Renal pelvis (tissue), 3 donors: ENCODE measurements around the gene CYP4Z1. TPM values are rescaled to one million over a fixed set of nuclear protein-coding genes. Genes with fewer than 3 reads are reported as not detected.

Source experiments
- polyA plus RNA-seq, 3 donors: library from polyadenylated mRNA; unstranded; fragments of 120-200 nt; gene quantifications; one replicate each; pipeline ENCODE4 v1.2.1, GENCODE V29; 2013; ENCODE audit not compliant: insufficient read length in 3 of 3

Gene CYP4Z1
- polyA plus RNA-seq, 3 donors = 0.30 to 0.43 (median 0.42) TPM

Other genes starting within 250 kb of the CYP4Z1 start
- 10 to 100 TPM; 42.1 to 74.9 (median 58.8) TPM for gene CYP4A11, start 125.8 kb upstream of the CYP4Z1 start, polyA plus RNA-seq
- 10 to 100 TPM in 2 of 3 donors, 1 to 10 TPM in 1; 7.3 to 11.3 (median 10.6) TPM for gene CYP4X1, start 43.6 kb upstream of the CYP4Z1 start, polyA plus RNA-seq
- gene CYP4A22, start 70.2 kb downstream of the CYP4Z1 start, polyA plus RNA-seq = 1 to 10 TPM; 6.0 to 8.2 (median 6.3) TPM
- 10 to 100 TPM; 43.4 to 53.1 (median 52.3) TPM for gene PDZK1IP1, start 122.8 kb downstream of the CYP4Z1 start, polyA plus RNA-seq
- gene TAL1, start 165.0 kb downstream of the CYP4Z1 start, polyA plus RNA-seq = 1 to 10 TPM; 4.5 to 6.1 (median 5.1) TPM
- 10 to 100 TPM in 1 of 3 donors, 1 to 10 TPM in 2; 7.7 to 11.4 (median 9.6) TPM for gene STIL, start 246.9 kb downstream of the CYP4Z1 start, polyA plus RNA-seq